ENCODE measurements around the gene ZNF592. TPM values are rescaled to one million over a fixed set of nuclear protein-coding genes. Genes with fewer than 3 reads are reported as not detected.
A peak's percentile ranks its signal among the peaks of the same experiment; 100 is the strongest.

ZNF592 gene
- total RNA-seq, 2 donors from 2014 or later, result 9.7 to 18.4 TPM

DNA sequence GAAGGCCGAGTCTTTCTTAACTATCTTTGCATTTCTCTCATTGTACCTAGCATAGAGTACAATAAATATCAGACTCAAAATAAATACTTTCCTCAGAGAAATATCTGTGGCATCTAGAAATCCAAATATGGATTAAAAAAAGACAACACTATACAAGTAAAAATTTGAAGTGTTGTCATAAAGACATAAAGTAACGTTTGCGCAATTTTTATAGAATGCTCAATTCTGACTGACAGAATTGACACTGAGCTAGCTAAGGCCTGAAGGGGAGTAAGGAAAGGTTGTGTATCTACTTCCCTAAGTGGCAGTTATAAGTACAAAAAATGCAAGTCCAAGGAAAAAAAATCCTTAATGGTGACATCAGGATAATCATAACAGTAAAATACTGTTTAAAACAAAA lies 33.6 kb upstream of the ZNF592 start:
- no peak for TF ChIP-seq CTCF (IDR thresholded peaks at IDR 0.05)
- Histone ChIP-seq H3K27ac (peak overlapping the region; percentile 93 to 94), H3K9me3 (no peaks in the 10 kb centered on the region), H3K4me1 (peaks cover 0 to 25% of the 10 kb centered on the region in 2 donors), H3K27me3 (no peaks in the 10 kb centered on the region), H3K36me3 (peaks cover 18% of the 10 kb centered on the region), H3K4me3 (peak overlapping the region; percentile 80 to 91)
- no peak for DNase-seq (ENCODE audit: low spot score)

GRCh38 chr15:84715441-84716035 lies 32.9 kb upstream of the ZNF592 start:
- TF ChIP-seq CTCF (IDR thresholded peaks at IDR 0.05), result no peak
- Histone ChIP-seq H3K4me3 (peak overlapping the region; percentile 80 to 91), H3K4me1 (peaks cover 0 to 25% of the 10 kb centered on the region in 2 donors), H3K27me3 (no peaks in the 10 kb centered on the region), H3K36me3 (peaks cover 12% of the 10 kb centered on the region), H3K27ac (peak overlapping the region; percentile 93 to 94), H3K9me3 (no peaks in the 10 kb centered on the region)
- no peak for DNase-seq (ENCODE audit: low spot score)

GRCh38 chr15:84716036-84716732 lies 32.2 kb upstream of the ZNF592 start, which contains the start of gene SEC11A:
Gene SEC11A, minus strand, starts transcription at chr15:84716139. Its CDS starts 64 bp downstream, at chr15:84716075.
- TF ChIP-seq CTCF (IDR thresholded peaks at IDR 0.05), result no peak
- Histone ChIP-seq H3K4me3 (peak within 1 kb of the TSS; percentile 80 to 91), H3K27me3 (no peaks in the 10 kb centered on the region), H3K9me3 (no peaks in the 10 kb centered on the region), H3K36me3 (peaks cover 5% of the 10 kb centered on the region), H3K27ac (peak within 1 kb of the TSS; percentile 93 to 94), H3K4me1 (peaks cover 0 to 25% of the 10 kb centered on the region in 2 donors)
- DNase-seq (ENCODE audit: low spot score), result peak; percentile 96

DNA sequence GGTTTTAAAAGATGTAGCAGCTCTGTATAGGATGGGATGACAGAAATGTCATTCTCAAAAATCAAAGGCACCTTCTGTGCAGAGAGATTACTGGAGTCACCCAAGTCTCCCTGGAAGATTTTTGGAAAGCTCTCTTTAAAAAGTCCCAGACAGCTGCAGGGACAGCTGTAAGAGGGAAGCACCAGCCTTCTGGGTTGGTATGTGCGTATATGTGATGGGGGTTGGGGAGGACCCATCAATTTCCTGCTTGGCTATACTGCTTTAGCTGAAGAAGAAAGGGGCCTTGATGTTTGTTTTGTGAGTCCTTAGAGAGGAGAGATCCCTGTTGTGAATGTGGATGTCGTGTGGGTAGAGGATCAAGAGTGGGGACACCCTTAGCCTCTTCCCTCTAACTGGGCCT lies 27.0 kb upstream of the ZNF592 start:
- Histone ChIP-seq H3K4me1 (peaks cover 0 to 18% of the 10 kb centered on the region in 2 donors), H3K4me3 (no peak overlapping the region), H3K27me3 (no peaks in the 10 kb centered on the region), H3K9me3 (no peaks in the 10 kb centered on the region), H3K27ac (no peak overlapping the region), H3K36me3 (no peaks in the 10 kb centered on the region)
- no peak for TF ChIP-seq CTCF (IDR thresholded peaks at IDR 0.05)
- DNase-seq (ENCODE audit: low spot score), result no peak

DNA sequence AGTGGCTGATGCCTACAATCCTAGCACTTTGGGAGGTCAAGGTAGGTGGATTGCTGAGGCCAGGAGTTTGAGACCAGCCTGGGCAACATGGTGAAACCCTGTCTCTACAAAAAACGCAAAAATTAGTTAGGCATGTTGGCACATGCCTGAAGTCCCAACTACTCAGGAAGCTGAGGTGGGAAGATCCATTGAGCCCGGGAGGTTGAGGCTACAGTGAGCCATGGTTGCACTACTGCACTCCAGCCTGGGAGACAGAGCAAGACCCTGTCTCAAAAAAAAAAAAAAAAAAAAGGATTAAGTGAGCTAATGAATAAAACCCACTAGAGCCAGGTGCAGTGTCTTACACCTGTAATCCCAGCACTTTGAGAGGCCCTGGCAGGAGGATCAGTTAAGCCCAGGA lies 25.8 kb upstream of the ZNF592 start:
- H3K27ac ChIP-seq, result no peak overlapping the region

More for the DNA sequence above, 25.8 kb upstream of the ZNF592 start:
- peaks cover 0 to 13% of the 10 kb centered on the region in 2 donors for H3K4me1 ChIP-seq
- no peaks in the 10 kb centered on the region for H3K9me3 ChIP-seq
- no peak for TF ChIP-seq CTCF (IDR thresholded peaks at IDR 0.05)
- no peak for DNase-seq (ENCODE audit: low spot score)
- no peak overlapping the region for H3K4me3 ChIP-seq
- H3K36me3 ChIP-seq, result no peaks in the 10 kb centered on the region
- no peaks in the 10 kb centered on the region for H3K27me3 ChIP-seq
